ACC112 (cell line): Measurements from ENCODE around the gene RSRP1.

Experiments used
- H2AFZ ChIP-seq: fragments of 200-600 bp; sonication (generic); one replicate; pipeline ENCODE4 v1.6.0; 2017; ENCODE audit warnings: antibody characterized with exemption, low read length; ENCODE audit not compliant: unreplicated experiment
- H3K27ac ChIP-seq: fragments of 200-600 bp; sonication (generic); 2 replicates; pipeline ENCODE4 v1.5.1; 2014; ENCODE audit warnings: low read depth, mild to moderate bottlenecking, antibody characterized with exemption, low read length, moderate library complexity
- H3K27me3 ChIP-seq: fragments of 200-600 bp; sonication (generic); 2 replicates; pipeline ENCODE4 v1.6.1; 2014; ENCODE audit warnings: mild to moderate bottlenecking, antibody characterized with exemption, low read length, moderate library complexity, mixed read lengths; ENCODE audit not compliant: insufficient read depth
- H3K36me3 ChIP-seq: fragments of 200-600 bp; sonication (generic); 2 replicates; pipeline ENCODE4 v1.6.1; 2016; ENCODE audit warnings: mild to moderate bottlenecking, antibody characterized with exemption, low read length, moderate library complexity, mixed read lengths; ENCODE audit not compliant: insufficient read depth
- H3K4me1 ChIP-seq: fragments of 200-600 bp; sonication (generic); one replicate; pipeline ENCODE4 v1.6.1; 2016; ENCODE audit warnings: low read length, mixed read lengths; ENCODE audit not compliant: insufficient read depth, unreplicated experiment, control insufficient read depth
- H3K4me3 ChIP-seq: fragments of 200-600 bp; sonication (generic); 2 replicates; pipeline ENCODE4 v1.5.1; 2014; ENCODE audit warnings: mild to moderate bottlenecking, low read depth, low read length
- H3K79me2 ChIP-seq: fragments of 200-600 bp; sonication (generic); one replicate; pipeline ENCODE4 v1.6.0; 2016; ENCODE audit warnings: low read length; ENCODE audit not compliant: control insufficient read depth, unreplicated experiment, insufficient read depth

Gene RSRP1

GRCh38 chr1:25216123-25216522 is 31.1 kb downstream of the RSRP1 start:
- Histone ChIP-seq H3K36me3 (peaks cover 6% of the 10 kb centered on the region; the same call in 1 of the 2 replicates), H3K4me1 (no peaks in the 10 kb centered on the region), H3K27me3 (peaks cover under 1% of the 10 kb centered on the region; the same call in 1 of the 2 replicates), H3K27ac (no peak overlapping the region), H3K4me3 (no peak overlapping the region), H3K79me2 (no peaks in the 10 kb centered on the region), H2AFZ (no peak overlapping the region)

GRCh38 chr1:25212725-25213124 is 34.5 kb downstream of the RSRP1 start:
- Histone ChIP-seq H3K79me2 (no peaks in the 10 kb centered on the region), H3K27ac (no peak overlapping the region), H3K4me3 (no peak overlapping the region), H3K27me3 (peaks cover 9% of the 10 kb centered on the region; the same call in 1 of the 2 replicates), H2AFZ (no peak overlapping the region), H3K4me1 (no peaks in the 10 kb centered on the region), H3K36me3 (no peaks in the 10 kb centered on the region)

DNA sequence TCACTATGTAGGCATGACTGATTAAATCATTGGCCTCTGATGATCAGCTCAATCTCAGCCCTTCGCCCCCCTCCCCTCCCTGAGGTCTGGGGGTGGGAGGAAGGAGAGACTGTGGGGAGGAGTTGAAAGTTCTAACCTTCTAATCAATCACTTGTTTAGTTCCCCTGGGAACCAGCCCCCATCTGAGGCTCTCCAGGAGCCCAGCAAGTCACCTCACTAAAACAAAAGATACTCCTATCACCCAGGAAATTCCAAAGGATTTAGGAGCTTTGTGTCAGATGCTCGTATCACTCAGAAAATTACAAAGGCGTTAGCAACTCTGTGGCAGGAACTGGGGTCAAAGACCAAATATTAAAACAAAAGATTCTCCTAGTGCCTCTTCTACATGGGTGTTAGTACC is 36.5 kb downstream of the RSRP1 start:
- H3K36me3 ChIP-seq: no peaks in the 10 kb centered on the region
- H3K79me2 ChIP-seq: no peaks in the 10 kb centered on the region
- H3K27me3 ChIP-seq: peaks cover 9% of the 10 kb centered on the region; the same call in 1 of the 2 replicates
- no peak overlapping the region for H2AFZ ChIP-seq
- no peak overlapping the region for H3K27ac ChIP-seq
- no peak overlapping the region for H3K4me3 ChIP-seq
- no peaks in the 10 kb centered on the region for H3K4me1 ChIP-seq

DNA sequence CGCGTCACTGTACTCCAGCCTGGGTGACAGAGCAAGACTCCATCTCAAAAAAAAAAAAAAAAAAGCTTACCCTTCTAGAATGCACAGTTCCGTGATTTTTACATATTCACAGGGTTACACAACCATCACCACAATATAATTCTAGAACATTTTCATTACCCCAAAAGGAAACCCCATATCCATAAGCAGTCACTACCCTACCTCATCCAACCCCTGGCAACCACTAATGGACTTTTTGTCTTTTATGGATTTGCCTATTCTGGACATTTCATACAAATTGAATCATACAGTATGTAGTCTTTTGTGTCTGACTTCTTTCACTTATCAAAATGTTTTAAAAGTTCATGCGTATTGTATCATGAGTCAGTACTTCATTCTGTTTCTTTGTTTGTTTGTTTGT is 37.7 kb downstream of the RSRP1 start:
- H3K79me2 ChIP-seq: no peaks in the 10 kb centered on the region
- H3K4me1 ChIP-seq: no peaks in the 10 kb centered on the region
- H3K27me3 ChIP-seq: peaks cover 9% of the 10 kb centered on the region; the same call in 1 of the 2 replicates

DNA sequence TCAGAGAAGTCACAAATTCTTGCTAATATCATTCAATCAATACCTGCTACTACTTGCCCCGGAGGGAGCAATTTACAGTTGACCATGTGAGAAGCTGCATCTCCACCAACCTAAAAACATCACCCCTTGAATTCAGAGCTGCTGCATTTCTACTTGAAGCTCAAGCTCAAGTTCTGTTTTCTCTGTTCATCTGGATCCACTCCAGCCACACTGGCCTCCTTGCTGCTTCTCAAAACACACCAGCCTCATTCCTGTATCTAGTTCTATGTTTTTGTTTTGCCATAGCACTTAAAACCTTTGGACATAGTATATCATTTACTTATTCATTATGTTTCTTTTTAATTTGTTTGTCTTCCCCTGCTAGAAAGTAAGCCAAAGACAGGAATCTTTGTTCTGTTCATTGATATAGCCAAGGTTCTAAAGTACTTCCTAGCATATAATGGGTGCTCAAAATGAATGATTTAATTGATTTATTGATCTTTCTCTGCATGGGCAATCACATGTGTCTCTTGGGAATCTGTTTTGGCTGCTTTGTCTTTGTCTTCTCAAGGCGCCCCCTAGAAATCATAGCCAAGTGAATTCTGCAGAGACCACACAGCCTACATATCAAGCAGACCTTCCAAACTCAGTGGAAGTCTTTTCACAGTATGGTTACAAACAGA is 38.6 kb downstream of the RSRP1 start:
- Histone ChIP-seq H2AFZ (no peak overlapping the region), H3K79me2 (no peaks in the 10 kb centered on the region), H3K36me3 (no peaks in the 10 kb centered on the region), H3K27ac (no peak overlapping the region), H3K4me3 (no peak overlapping the region), H3K4me1 (no peaks in the 10 kb centered on the region), H3K27me3 (peaks cover 9% of the 10 kb centered on the region; the same call in 1 of the 2 replicates)

More for the DNA sequence above, 37.7 kb downstream of the RSRP1 start:
- no peak overlapping the region for H3K4me3 ChIP-seq
- no peak overlapping the region for H2AFZ ChIP-seq
- no peaks in the 10 kb centered on the region for H3K36me3 ChIP-seq
- no peak overlapping the region for H3K27ac ChIP-seq

DNA sequence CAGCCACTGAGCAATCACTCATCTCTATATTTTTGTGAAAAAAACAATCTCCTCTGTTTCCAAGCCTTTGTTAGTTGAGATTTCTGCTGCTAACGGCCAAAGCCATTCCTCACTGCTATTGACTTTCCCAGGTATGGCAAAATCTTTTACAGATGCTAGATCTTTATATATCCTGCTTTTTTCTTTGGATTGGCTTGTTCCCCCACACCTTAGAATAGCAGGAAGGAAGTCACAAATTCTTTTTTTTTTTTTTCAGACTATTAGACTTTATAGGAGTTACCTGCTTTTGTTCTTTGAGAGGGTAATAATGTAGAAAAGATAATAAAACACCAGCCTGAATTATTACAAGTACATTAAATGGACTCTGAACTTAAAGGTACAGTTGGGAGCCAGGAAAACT is 39.2 kb downstream of the RSRP1 start:
- Histone ChIP-seq H2AFZ (no peak overlapping the region), H3K27me3 (peaks cover 9% of the 10 kb centered on the region; the same call in 1 of the 2 replicates), H3K4me1 (no peaks in the 10 kb centered on the region)

GRCh38 chr1:25206201-25206600 is 41.1 kb downstream of the RSRP1 start:
- H3K79me2 ChIP-seq: no peaks in the 10 kb centered on the region
- H3K36me3 ChIP-seq: no peaks in the 10 kb centered on the region
- H2AFZ ChIP-seq: no peak overlapping the region
- no peak overlapping the region for H3K27ac ChIP-seq
- peaks cover 11% of the 10 kb centered on the region for H3K27me3 ChIP-seq
- H3K4me1 ChIP-seq: no peaks in the 10 kb centered on the region
- H3K4me3 ChIP-seq: no peak overlapping the region

More for the DNA sequence above, 39.2 kb downstream of the RSRP1 start:
- H3K79me2 ChIP-seq: no peaks in the 10 kb centered on the region
- no peak overlapping the region for H3K4me3 ChIP-seq
- H3K27ac ChIP-seq: no peak overlapping the region
- H3K36me3 ChIP-seq: no peaks in the 10 kb centered on the region

DNA sequence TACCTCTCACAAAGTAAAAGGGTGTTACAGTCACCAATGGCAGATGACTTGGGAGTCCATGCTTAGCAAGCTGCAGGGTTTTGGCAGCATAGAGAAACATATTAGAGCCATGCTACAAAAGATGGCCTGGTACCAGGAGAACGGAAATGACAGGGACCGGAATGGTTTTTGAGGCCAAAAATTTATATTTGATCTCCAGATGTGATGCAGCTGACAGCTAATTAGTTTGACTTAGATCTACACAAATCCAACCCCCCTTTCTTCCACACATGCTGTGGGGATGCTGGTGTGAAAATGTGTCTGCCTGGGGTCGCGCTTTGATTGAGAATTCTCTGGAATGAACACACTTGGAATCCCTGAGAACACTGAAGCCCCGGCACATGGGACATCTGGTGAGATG is 41.5 kb downstream of the RSRP1 start:
- H3K27me3 ChIP-seq: peaks cover 11% of the 10 kb centered on the region
- H3K4me3 ChIP-seq: no peak overlapping the region
- H3K36me3 ChIP-seq: no peaks in the 10 kb centered on the region
- no peak overlapping the region for H2AFZ ChIP-seq
- H3K79me2 ChIP-seq: no peaks in the 10 kb centered on the region
- no peaks in the 10 kb centered on the region for H3K4me1 ChIP-seq
- no peak overlapping the region for H3K27ac ChIP-seq

DNA sequence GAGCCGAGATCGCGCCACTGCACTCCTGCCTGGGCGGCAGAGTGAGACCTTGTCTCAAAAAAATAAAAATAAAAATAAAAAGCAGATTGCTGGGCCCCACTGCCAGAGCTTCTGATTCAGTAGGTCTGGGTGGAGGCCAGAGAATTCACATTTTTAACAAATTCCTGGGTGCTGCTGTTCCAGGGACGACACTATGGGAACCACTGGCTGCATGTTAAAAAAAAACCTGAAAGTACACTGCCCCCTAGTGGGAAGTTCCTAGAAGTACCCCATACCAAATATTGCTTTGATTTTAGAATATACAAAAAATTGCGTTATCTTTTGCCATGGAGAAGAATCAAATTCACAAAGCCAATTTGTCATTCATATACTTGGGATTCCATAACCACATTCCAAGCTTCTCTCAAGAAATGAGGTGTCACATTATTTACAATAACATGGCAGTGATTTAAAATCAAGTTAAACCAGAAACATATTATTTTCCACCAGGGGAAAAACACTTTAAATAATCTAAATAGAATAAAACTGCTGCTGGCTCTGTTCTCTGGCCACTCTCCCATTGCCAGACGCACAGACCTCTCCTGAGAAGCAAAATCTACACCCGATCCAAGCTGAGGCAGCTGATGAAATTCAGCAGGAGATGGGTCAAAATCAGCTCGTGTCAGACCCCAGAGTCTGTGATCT is 42.3 kb downstream of the RSRP1 start:
- Histone ChIP-seq H3K27ac (no peak overlapping the region), H3K27me3 (peaks cover 11% of the 10 kb centered on the region; the same call in 1 of the 2 replicates), H3K36me3 (no peaks in the 10 kb centered on the region), H3K4me3 (no peak overlapping the region), H2AFZ (no peak overlapping the region), H3K79me2 (no peaks in the 10 kb centered on the region), H3K4me1 (no peaks in the 10 kb centered on the region)

DNA sequence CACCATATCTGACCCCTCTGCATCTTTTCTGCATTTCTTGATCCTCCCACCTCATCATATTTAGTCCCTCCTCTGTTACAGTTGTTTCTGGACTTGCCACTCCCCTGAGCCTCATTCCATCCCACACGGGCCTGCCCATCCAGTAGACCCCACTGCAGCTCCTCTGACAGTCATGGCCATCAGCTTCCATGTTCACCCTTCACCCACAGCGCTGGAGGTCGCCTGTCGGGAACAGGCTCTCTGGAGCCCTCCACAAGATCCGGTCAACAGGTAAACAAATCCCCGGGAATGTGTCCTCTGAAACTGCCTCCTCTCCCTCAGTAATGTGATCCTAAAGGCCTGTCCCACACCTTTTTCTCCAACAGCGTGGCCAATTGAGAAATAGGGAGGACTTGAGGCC is 46.2 kb downstream of the RSRP1 start:
- Histone ChIP-seq H3K4me3 (no peak overlapping the region), H3K27ac (no peak overlapping the region), H3K4me1 (peaks cover 8% of the 10 kb centered on the region), H3K79me2 (no peaks in the 10 kb centered on the region), H2AFZ (no peak overlapping the region), H3K27me3 (peaks cover 11% of the 10 kb centered on the region; the same call in 1 of the 2 replicates), H3K36me3 (no peaks in the 10 kb centered on the region)
